Measurements from ENCODE around the gene DNAH11. TPM values are rescaled to one million over a fixed set of nuclear protein-coding genes. Genes with fewer than 3 reads are reported as not detected.

Gene DNAH11
- total RNA-seq, 2 experiments from 2014 or later, result 0.25 to 0.43 TPM

Other genes with a start within 250 kb of the DNAH11 start
- 10 to 100 TPM; 39.6 to 42.4 TPM for gene SP4, start 115.0 kb upstream of the DNAH11 start, total RNA-seq

Measured in activated naive CD8-positive, alpha-beta T cell treated with anti-CD3 and anti-CD28 coated beads, Interleukin-2, amount 10 ng/mL, durations not matched to agents 7 days and 5 days (primary cell).